Stimulated activated CD4-positive, alpha-beta T cell treated with anti-CD3 and anti-CD28 coated beads, TNF-alpha, amount 100 ng/mL, for 1 hour (primary cell): ENCODE results near the gene ZSWIM6.

ENCODE experiments used
- DNase-seq, 3 donors: peaks; one replicate each; pipeline ENCODE4 v3.0.0-alpha.2; 2020; ENCODE audit warnings: low read depth in 3 of 3, low spot score in 1 of 3

ZSWIM6 gene

DNA sequence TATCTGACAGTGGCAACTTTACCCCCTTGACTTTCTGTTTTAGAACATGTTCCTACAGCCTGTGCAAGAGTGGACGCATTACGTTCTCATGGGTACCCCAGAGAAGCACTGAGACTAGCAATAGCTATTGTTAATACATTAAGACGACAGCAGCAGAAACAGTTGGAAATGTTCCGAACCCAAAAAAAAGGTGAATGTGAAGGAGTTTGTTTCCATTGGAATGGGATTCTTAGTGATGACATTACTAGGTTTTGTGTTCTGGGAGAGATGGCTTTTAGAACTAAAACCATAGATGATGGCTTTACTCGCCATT, 194.1 kb downstream of the ZSWIM6 start:
- no peak for DNase-seq

GRCh38 chr5:61532983-61533382, 200.9 kb downstream of the ZSWIM6 start:
- no peak for DNase-seq

DNA sequence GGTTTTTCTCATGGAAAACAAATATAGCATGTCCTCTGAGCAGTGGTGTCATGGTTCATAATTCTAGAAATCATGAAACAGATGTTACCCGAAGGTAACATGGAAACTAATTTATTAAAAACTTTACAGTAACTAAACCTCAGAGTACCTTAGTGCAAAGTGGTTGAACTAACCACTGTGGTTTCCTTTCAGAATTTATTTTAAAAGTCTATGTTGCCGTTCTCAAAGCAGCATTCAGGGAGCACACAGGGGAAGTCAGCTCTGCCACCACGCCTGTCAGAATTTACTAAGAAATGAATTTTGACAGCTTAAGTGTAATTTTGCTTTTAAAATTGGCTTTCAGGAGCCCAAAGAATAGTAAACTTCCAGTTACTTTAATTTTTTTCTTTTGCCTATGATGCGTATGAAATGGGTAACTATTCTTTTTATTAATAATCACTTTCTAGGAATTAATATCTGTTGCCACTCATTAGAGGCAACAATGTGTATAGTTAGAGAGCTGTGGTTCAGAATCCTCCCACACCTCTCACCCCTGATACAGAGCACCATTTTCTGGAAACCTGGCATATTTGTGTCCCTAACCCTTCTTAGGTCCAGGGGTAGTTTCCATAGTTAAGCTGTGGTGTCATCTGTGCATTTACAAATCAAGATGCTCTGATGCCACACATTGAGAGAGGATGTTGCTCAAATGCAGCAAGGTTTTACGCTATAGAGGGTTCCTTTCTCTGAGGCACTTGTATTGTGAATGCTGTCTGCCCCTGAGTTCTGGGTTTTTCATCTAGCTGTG, 202.6 kb downstream of the ZSWIM6 start:
- no peak for DNase-seq

DNA sequence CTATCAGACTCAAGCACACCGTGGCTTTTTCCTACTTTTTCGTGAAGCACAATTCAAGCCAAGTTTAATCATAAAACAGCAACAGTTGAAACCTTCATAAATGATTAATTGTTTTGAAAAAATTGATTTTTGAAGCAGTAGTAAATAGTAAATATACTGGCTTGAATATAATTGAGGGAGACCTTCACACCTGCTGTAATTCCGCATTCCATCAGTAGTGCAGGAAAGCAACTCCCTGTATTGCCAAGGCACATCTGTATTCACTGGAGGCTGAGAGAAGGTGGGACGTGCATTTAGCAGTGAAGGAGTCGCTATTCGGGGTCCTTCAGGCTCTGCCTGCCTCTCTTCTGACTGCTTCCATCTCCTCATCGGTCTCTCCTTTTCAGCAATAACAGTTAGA, 203.8 kb downstream of the ZSWIM6 start:
- DNase-seq: no peak

DNA sequence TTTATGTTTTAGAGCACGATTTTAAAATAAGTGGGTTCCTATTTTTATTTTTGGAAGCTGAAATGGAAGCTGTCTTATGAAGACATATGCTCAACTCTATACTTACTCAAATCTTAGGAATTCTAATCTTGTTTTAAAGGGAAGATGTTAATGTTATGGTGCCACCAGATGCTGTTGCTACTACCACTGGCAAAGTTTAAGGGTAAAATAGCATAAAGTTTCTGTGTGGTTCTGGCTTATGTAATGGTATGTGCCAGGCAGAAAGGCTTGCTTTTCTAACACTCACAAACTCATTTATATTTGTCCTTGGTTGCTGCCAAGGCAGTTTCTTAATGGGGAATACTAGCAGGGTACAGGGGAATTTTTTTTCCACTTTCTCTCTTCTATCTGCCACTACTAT, 204.9 kb downstream of the ZSWIM6 start:
- no peak for DNase-seq

DNA sequence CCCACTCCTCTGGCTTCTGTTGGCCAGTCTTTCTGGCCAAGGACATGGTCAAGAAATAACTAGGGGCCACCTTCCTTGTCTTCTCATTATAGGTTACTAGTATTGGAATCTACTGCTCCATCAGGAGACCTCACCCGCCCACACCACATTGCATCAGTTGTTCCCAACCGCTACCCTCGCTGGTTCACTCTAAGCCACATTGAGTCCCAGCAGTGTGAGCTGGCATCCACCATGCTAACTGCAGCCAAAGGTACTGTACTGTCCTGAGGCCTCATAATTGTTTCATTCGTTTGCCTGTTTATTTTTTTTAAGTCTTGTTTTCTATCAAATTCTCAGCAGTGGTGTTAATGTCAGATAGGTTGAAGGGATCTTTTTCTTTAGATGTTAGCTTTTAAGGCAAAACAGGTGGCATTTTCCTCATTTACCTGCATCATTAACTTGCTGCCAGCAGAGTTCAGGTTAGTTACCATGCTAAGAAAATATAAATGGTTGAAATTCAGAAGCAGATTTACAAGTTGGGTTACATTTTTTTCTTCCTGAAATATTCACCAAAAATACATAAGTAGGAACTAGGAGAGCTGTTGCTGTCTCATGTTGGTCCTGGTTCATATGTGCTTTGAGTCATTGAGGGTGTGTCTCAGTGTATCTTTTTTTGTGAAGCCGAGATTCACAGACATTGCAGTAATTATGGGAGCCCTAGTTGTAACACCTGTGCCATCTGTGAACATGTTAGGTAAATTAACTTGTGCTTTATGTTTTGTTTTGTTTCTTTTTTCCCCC, 206.9 kb downstream of the ZSWIM6 start:
- DNase-seq: no peak

DNA sequence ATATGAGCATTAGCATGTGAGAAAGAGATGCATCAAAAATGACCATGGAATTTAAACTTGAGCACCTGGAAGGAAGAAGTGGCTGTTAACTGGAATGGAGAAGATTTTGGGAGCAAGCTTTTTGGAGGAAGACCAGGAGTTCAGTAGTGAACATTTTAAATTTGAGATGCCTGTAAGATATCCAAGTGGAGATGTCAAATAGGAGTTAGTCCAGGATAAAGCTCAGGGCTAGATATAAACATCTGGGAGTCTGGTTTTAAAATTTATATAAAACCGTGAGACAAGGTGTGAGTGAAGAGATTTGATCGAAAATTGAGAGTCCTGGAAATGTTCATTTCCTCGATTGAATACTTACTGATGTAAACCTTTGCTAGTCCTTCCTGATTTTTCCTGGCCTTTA, 217.5 kb downstream of the ZSWIM6 start:
- no peak for DNase-seq

GRCh38 chr5:61551637-61552313, 219.7 kb downstream of the ZSWIM6 start:
- no peak for DNase-seq

DNA sequence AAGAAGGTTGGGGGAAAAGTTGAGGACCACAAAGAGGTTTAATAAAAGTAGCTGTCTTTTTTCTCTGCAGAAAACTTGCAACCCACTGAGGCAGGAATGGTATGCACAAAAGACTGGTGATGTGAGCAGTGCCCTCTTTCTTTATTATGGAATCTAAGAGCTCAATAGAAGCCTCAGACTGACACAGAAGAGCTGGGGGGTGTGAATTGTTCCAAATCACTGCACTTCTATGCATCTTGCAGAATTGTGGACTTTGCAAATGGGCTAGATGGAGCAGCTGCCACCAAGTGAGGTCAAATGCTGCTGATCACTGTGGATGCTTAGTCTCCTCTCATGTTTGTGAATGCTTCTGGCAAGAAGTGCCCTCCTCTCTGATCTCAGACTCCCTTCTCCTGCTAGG, 227.1 kb downstream of the ZSWIM6 start:
- DNase-seq: no peak

- DNase-seq: no peak
These were observed 227.7 kb downstream of the ZSWIM6 start for GRCh38 chr5:61559722-61560121.

- no peak for DNase-seq
These were observed 231.3 kb downstream of the ZSWIM6 start for GRCh38 chr5:61563401-61563800.

- DNase-seq: no peak
These were observed 235.3 kb downstream of the ZSWIM6 start for GRCh38 chr5:61567337-61567736.

DNA sequence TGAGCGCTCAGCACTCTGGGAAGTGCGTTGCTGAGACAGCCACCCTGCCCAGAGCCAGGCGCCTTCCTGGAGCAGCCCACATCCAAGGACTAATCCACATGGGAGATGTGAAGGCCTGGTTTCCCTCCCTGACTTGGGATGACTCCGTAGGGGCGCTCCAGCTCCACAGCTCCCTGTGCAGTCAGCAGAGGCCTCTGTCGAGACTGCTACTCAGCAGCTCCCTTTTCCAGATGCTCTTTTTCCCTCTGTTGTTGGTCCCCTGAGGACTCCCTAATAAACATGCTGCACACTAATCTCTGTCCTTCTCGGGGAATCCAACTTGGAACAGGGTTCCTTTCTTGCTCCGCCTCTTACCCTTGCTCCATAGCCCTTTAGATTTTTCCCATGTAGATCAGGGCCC, 237.3 kb downstream of the ZSWIM6 start:
- DNase-seq: no peak

GRCh38 chr5:61570767-61571166, 238.7 kb downstream of the ZSWIM6 start:
- DNase-seq: no peak

- DNase-seq: no peak
These were observed 240.9 kb downstream of the ZSWIM6 start for GRCh38 chr5:61572959-61573358.

DNA sequence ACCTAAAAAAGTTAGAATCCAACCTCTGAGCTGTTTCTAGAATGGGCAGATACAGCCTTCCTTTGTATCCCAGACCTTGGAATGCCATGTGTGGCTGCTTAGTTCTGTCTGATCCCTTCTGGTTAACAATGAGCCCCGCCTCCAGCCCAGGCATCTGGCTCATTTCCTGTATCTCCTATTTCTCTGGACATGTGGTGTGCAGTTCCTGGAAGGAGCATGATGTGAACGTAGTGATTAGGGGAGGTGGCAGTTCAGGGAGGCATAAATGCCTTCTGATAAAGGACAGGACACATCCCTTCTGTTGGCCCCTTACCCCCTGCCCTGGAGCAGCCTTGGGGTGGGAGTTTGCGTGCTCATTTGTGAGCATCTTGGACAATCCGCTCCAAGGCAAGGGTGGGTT, 243.0 kb downstream of the ZSWIM6 start:
- no peak for DNase-seq

- no peak for DNase-seq
These were observed 243.5 kb downstream of the ZSWIM6 start for GRCh38 chr5:61575581-61575980.

- no peak for DNase-seq
These were observed 244.5 kb downstream of the ZSWIM6 start for GRCh38 chr5:61576556-61576955.

GRCh38 chr5:61578858-61579503, 246.9 kb downstream of the ZSWIM6 start:
- no peak for DNase-seq

DNA sequence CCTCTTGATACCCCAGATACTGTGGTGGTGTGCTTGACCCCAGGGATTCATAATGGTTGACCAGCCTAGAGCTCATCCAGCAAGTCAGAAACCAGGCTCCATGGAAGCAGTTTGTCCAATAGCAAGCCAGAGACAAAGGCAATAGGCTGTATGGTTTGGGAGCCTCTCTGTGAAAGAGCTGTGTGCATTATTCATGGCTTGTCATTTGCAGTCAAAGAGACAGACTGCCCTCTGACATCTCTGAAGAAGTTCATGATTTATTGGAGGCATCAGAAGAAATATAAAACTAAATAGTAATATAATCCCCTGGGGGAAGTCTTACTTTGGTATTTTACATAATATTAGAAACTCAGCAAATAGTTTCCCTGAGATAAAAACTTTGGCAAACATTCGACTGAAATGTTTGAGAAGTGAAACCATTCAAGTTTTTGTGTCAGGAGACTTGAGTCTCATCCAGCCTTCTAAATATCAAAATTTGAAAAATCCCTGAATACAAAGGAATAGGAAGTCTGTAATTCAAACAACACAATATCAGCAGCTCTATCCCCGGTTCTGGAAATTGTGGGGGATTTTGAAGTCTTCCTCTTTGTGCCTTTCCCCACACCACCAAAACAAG, 250.3 kb downstream of the ZSWIM6 start:
- no peak for DNase-seq

- DNase-seq: no peak
These were observed 250.8 kb downstream of the ZSWIM6 start for GRCh38 chr5:61582887-61583286.
